Pancreas (tissue), 10 donors: ENCODE data around the gene BICD1. TPM values are rescaled to one million over a fixed set of nuclear protein-coding genes. Genes with fewer than 3 reads are reported as not detected.

Source experiments
- ATAC-seq, 4 donors: fragments of 200-7000 bp; cut with Tn5 transposase; one replicate each; pipeline versions ENCODE4 v1.8.0 to v1.9.1; 2020; ENCODE audit warnings: mild to moderate bottlenecking in 4 of 4, moderate library complexity in 4 of 4
- DNase-seq, 6 donors: peaks; one replicate each; pipeline ENCODE4 v3.0.0-alpha.2; 2020
- FAIRE-seq: peaks from 2 replicates; lab custom pipeline; 2012; peaks lifted over from hg19 to GRCh38; lab: Jason Lieb, UNC
- H3K27ac ChIP-seq, 4 donors: fragments of 200-600 bp; sonication (generic); 1 replicate in 3 of 4; 2 replicates in 1 of 4; pipeline versions ENCODE4 v1.5.0 to v1.8.0; 2020
- H3K27me3 ChIP-seq, 4 donors: fragments of 200-600 bp; one replicate each; pipeline ENCODE4 v1.8.0; 2021
- H3K36me3 ChIP-seq, 3 donors: fragments of 200-600 bp; sonication (generic) in 1 of 3; one replicate each; pipeline versions ENCODE4 v1.5.0 to v1.8.0; 2020 to 2021
- H3K4me1 ChIP-seq, 3 donors: fragments of 200-600 bp; one replicate each; pipeline ENCODE4 v1.8.0; 2021
- H3K4me3 ChIP-seq, 4 donors: fragments of 200-600 bp; sonication (generic) in 2 of 4; one replicate each; pipeline versions ENCODE4 v1.5.0 to v1.8.0; 2020 to 2021
- H3K9me3 ChIP-seq, 4 donors: fragments of 200-600 bp; one replicate each; pipeline ENCODE4 v1.8.0; 2021
- WGBS, 2 donors: extraction: QIAGEN DNeasy Blood & Tissue Kit; methylation state at CpG; one replicate each; pipeline ENCODE4 v1.1.7; 2013; 5-methylcytosine and 5-hydroxymethylcytosine counted together
- intact Hi-C, 3 donors: fragments of 100-400 bp; cut with DNase I; formaldehyde crosslinking; loops; one replicate each; pipeline versions ENCODE4 v1.11.1 to v1.14.2; 2022
- polyA plus RNA-seq, 2 donors: library from polyadenylated mRNA; stranded (reverse); fragments of 200-250 nt; gene quantifications; one replicate each; pipeline ENCODE4 v1.2.3, GENCODE V29; 2013
- total RNA-seq, 6 donors: library from RNA; stranded (reverse); fragmentation: NEBNext Ultra II Directional in 4 of 6; extraction: Animal tissue kit (Norgen Biotek cat#: 25700) in 4 of 6; gene quantifications; one replicate each; pipeline versions ENCODE4 v1.2.1 to v1.2.4, GENCODE V29; 2021 to 2023
- TF ChIP-seq, protein P1 (sequence below), 4 donors: fragments of 200-600 bp; sonication (generic) in 3 of 4; IDR thresholded peaks; one replicate each; pipeline versions ENCODE4 v1.5.0 to v1.8.0; 2021; ENCODE audit warnings: antibody characterized with exemption in 4 of 4
- donor health status: healthy with polysubstance abuse.
- donor health status: DM: no; HTN: no; CAD: no; lungs with moderate emphysema.
- donor health status: DM: no; HTN: no; CAD: no.
- donor health status: control.
- donor health status: control.
- donor health status: Bipolar disorder and iron deficiency.
- donor health status: DM: yes; HTN: yes; CAD: no.
- donor health status: DM: no; HTN: no; CAD: no.
- donor health status: DM: no; HTN: no; CAD: no.
- donor health status: DM: yes; HTN: yes; CAD: no.

Gene BICD1
- total and polyA plus RNA-seq, 8 donors = 2.4 to 8.1 (median 3.4) TPM

DNA sequence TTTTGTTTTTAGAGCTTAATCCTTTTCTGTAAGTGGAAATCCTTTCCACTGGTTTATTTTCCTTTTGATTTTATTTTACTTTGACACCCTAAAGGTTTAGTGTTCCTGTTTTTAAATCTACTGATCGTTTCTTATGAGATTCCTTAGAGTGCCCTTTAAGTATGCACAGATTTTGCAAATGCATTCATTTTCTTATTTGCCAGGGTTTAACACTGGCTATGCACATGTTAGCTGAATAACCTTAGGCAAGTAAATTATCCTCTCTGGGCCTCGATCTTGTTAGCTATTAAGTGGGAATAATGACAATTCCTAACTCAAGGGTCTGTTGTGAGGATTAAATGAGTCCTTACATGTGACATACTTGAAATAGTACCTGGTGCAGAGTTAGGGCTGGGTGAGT, 136.0 kb downstream of the BICD1 start:
- FAIRE-seq (no peak), DNase-seq (no peak), ATAC-seq (no peak)
- intact Hi-C loops = no loop called here
- H3K4me3 ChIP-seq = no peak overlapping the region
- H3K27ac ChIP-seq = no peak overlapping the region
- no peaks in the 10 kb centered on the region for H3K27me3 ChIP-seq
- 73 to 88% methylated on average over 2 of the region's 2 CpGs for WGBS, 2 donors
- H3K4me1 ChIP-seq = no peaks in the 10 kb centered on the region
- TF ChIP-seq, protein P1, sequence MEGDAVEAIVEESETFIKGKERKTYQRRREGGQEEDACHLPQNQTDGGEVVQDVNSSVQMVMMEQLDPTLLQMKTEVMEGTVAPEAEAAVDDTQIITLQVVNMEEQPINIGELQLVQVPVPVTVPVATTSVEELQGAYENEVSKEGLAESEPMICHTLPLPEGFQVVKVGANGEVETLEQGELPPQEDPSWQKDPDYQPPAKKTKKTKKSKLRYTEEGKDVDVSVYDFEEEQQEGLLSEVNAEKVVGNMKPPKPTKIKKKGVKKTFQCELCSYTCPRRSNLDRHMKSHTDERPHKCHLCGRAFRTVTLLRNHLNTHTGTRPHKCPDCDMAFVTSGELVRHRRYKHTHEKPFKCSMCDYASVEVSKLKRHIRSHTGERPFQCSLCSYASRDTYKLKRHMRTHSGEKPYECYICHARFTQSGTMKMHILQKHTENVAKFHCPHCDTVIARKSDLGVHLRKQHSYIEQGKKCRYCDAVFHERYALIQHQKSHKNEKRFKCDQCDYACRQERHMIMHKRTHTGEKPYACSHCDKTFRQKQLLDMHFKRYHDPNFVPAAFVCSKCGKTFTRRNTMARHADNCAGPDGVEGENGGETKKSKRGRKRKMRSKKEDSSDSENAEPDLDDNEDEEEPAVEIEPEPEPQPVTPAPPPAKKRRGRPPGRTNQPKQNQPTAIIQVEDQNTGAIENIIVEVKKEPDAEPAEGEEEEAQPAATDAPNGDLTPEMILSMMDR (IDR thresholded peaks at IDR 0.05) = no peak
- no peaks in the 10 kb centered on the region for H3K36me3 ChIP-seq
- H3K9me3 ChIP-seq = no peaks in the 10 kb centered on the region

DNA sequence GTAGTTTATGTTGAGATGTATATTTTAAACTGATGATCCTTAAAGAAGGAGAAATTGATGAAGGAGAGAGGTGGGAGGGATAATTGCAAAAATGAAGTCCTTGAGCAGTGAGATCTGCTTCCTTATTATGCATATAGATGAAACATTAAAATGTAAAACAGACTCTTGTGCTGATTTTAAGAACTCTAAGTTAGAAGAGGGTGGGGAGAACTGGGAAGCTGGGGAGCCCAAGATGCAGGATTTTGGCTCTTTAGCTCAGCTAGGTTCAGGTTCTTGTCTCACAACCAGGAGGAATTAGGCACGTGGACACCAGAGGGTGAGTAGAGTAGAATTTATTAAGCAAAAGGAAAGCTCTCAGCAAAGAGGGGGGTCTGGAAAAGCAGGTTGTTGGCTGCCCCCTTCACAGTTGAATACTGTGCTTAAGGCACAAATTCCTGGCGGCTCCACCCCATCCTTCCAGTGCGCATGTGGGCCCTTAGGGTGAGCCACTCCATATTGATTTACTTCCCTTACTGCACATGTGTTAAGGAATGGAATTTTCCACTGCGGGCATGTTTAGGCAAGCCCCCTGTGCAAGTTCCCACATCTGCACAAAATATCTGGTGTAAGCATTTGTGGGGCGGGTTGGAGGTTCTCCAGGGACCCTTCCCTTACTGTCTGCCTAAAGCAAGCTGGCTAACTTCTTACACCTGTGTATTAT, 141.9 kb downstream of the BICD1 start:
- Histone ChIP-seq H3K27me3 (no peaks in the 10 kb centered on the region), H3K4me1 (no peaks in the 10 kb centered on the region), H3K27ac (no peak overlapping the region), H3K9me3 (no peaks in the 10 kb centered on the region), H3K4me3 (no peak overlapping the region), H3K36me3 (no peaks in the 10 kb centered on the region)
- no peak for ATAC-seq
- no peak for FAIRE-seq
- WGBS, 2 donors = 93 to 95% methylated on average over 5 of the region's 5 CpGs
- intact Hi-C loops = no loop called here
- no peak for DNase-seq
- TF ChIP-seq, protein P1 (IDR thresholded peaks at IDR 0.05) = no peak

DNA sequence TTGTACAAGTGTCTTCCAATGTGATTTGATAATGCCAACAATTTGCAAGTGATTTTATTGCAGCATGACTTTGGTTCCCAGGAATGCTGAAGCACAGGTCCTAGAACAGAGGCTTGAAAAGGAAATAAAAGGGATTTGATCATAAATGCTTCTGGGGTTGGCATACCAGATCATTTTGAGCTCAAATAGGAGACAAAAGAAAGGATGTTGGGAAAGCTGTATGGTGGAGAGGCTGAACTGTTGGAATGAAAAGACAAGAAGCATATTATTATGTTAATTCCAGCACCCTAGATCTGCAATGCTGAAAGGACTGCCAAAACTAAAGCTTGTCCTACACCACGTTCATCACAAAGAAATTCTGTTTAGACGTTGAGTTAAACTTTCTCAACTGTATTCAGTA, 143.1 kb downstream of the BICD1 start:
- 40 to 73% methylated on average over 2 of the region's 2 CpGs for WGBS, 2 donors
- no peak for FAIRE-seq
- no peaks in the 10 kb centered on the region for H3K36me3 ChIP-seq
- H3K27ac ChIP-seq = no peak overlapping the region
- H3K4me1 ChIP-seq = no peaks in the 10 kb centered on the region
- ATAC-seq = no peak
- TF ChIP-seq, protein P1 (IDR thresholded peaks at IDR 0.05) = no peak
- no peak overlapping the region for H3K4me3 ChIP-seq
- intact Hi-C loops = no loop called here
- no peak for DNase-seq
- H3K9me3 ChIP-seq = no peaks in the 10 kb centered on the region
- no peaks in the 10 kb centered on the region for H3K27me3 ChIP-seq

DNA sequence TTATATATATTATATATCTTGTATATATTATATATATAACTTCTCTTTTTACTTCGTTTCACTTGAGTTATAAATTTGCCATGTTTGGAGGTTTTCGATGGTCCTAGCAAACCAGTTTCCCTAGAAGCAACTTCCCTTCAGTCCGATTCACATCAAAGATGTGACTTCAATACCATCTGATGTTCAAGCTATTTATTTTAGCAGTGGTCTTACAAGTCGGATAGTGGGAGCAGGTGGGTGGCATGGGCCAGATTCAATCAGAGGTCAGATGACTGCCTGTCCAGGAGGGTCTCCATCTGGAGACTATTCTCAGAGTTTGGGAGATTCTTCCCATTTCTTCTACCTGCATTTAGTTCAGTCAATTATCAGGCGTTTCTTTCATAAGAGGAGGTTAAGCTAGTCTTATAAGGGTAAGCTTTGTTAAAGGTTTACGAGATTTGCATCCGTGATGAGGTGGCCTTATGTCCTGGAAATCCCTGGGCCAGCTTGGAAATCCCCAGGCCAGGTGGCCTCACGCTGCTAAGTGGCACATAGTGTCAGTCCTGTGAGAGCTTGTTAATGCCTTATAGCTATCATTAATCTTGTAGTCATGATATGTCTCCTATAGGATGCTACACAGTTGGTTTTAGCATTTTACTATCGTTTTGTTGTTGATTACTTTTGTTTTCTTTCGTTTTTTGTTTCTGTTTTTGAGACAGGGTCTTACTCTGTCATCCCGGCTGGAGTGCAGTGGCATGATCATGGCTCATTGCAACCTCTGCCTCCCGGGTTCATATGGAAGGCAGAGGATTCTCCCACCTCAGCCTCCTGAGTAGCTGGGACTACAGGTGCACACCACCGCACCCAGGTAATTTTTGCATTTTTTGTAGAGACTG, 145.8 kb downstream of the BICD1 start:
- FAIRE-seq (no peak), DNase-seq (no peak), ATAC-seq (peak in 1 of 4 donors; percentile 57)
- Histone ChIP-seq H3K9me3 (no peaks in the 10 kb centered on the region), H3K4me3 (no peak overlapping the region), H3K27me3 (no peaks in the 10 kb centered on the region), H3K4me1 (no peaks in the 10 kb centered on the region), H3K36me3 (no peaks in the 10 kb centered on the region), H3K27ac (no peak overlapping the region)
- WGBS, 2 donors = 83 to 91% methylated on average over 13 of the region's 13 CpGs
- intact Hi-C loops = no loop called here
- TF ChIP-seq, protein P1 (IDR thresholded peaks at IDR 0.05) = no peak
